Putamen (tissue), 1 donor: ENCODE measurements around the gene RCBTB1.

Experiments used
- DNase-seq: peaks from one replicate; pipeline ENCODE4 v3.0.0-alpha.2; 2016; ENCODE audit warnings: low spot score

RCBTB1 gene

GRCh38 chr13:49559006-49559405, 26.4 kb downstream of the RCBTB1 start:
- DNase-seq = no peak

GRCh38 chr13:49554387-49554786, 31.0 kb downstream of the RCBTB1 start:
- no peak for DNase-seq

GRCh38 chr13:49553888-49554287, 31.5 kb downstream of the RCBTB1 start:
- no peak for DNase-seq

- DNase-seq = no peak
Measured at GRCh38 chr13:49550942-49551644, 34.3 kb downstream of the RCBTB1 start.

GRCh38 chr13:49549289-49549688, 36.1 kb downstream of the RCBTB1 start:
- DNase-seq = no peak

- DNase-seq = no peak
Measured at GRCh38 chr13:49546561-49546960, 38.8 kb downstream of the RCBTB1 start.

- DNase-seq = no peak
Measured at GRCh38 chr13:49545661-49546060, 39.7 kb downstream of the RCBTB1 start.

- DNase-seq = no peak
Measured at GRCh38 chr13:49543656-49544055, 41.7 kb downstream of the RCBTB1 start.

- DNase-seq = no peak
Measured at GRCh38 chr13:49540552-49540951, 44.8 kb downstream of the RCBTB1 start.

GRCh38 chr13:49539746-49540145, 45.6 kb downstream of the RCBTB1 start:
- no peak for DNase-seq

- no peak for DNase-seq
Measured at GRCh38 chr13:49539313-49539712, 46.0 kb downstream of the RCBTB1 start.

- DNase-seq = no peak
Measured at GRCh38 chr13:49538404-49538803, 47.0 kb downstream of the RCBTB1 start.

GRCh38 chr13:49536144-49536873, 49.0 kb downstream of the RCBTB1 start:
- no peak for DNase-seq

GRCh38 chr13:49533591-49534269, 51.6 kb downstream of the RCBTB1 start:
- DNase-seq = no peak

- no peak for DNase-seq
Measured at GRCh38 chr13:49533011-49533410, 52.3 kb downstream of the RCBTB1 start.

- DNase-seq = no peak
Measured at GRCh38 chr13:49532593-49532992, 52.8 kb downstream of the RCBTB1 start.

- peak; percentile 39 for DNase-seq
Measured at GRCh38 chr13:49530457-49530856, 54.9 kb downstream of the RCBTB1 start.

- no peak for DNase-seq
Measured at GRCh38 chr13:49528161-49528560, 57.2 kb downstream of the RCBTB1 start.

GRCh38 chr13:49527123-49527522, 58.2 kb downstream of the RCBTB1 start:
- peak; percentile 33 for DNase-seq

- DNase-seq = no peak
Measured at GRCh38 chr13:49524740-49525501, 60.4 kb downstream of the RCBTB1 start.

GRCh38 chr13:49521224-49521623, 64.1 kb downstream of the RCBTB1 start:
- no peak for DNase-seq

GRCh38 chr13:49517461-49517860, 67.9 kb downstream of the RCBTB1 start:
- no peak for DNase-seq
